ENCODE measurements around the gene GPN2.

GPN2 gene

GRCh38 chr1:26889551-26890466 lies at the start of gene GPN2:
Gene GPN2 (minus strand): TSS chr1:26890283. CDS start chr1:26890096, 187 bp downstream.
- peak; percentile 86 for DNase-seq

GRCh38 chr1:26938659-26939025 lies 48.6 kb upstream of the GPN2 start:
- no peak for DNase-seq

GRCh38 chr1:26938004-26938658 lies 48.0 kb upstream of the GPN2 start:
- DNase-seq: no peak

GRCh38 chr1:26936823-26937222 lies 46.7 kb upstream of the GPN2 start:
- no peak for DNase-seq

- no peak for DNase-seq
These were observed 42.4 kb upstream of the GPN2 start for GRCh38 chr1:26932531-26932930.

- no peak for DNase-seq
These were observed 33.6 kb upstream of the GPN2 start for GRCh38 chr1:26923711-26924110.

- no peak for DNase-seq
These were observed 32.8 kb upstream of the GPN2 start for GRCh38 chr1:26922901-26923300.

- DNase-seq: no peak
These were observed 32.3 kb upstream of the GPN2 start for GRCh38 chr1:26922431-26922729.

GRCh38 chr1:26921540-26922430 lies 31.7 kb upstream of the GPN2 start, which contains the start of gene NUDC:
Gene NUDC (plus strand): TSS chr1:26921743. CDS start chr1:26921849, 106 bp downstream.
- peak; percentile 98 for DNase-seq

GRCh38 chr1:26921126-26921539 lies 31.1 kb upstream of the GPN2 start:
- DNase-seq: no peak

- no peak for DNase-seq
These were observed 25.2 kb upstream of the GPN2 start for GRCh38 chr1:26915204-26915842.

- no peak for DNase-seq
These were observed 23.9 kb upstream of the GPN2 start, which contains the start of gene NR0B2 for GRCh38 chr1:26913754-26914619. Gene NR0B2 (minus strand): TSS chr1:26913975. CDS start chr1:26913940, 35 bp downstream.

- DNase-seq: no peak
These were observed 23.3 kb upstream of the GPN2 start for GRCh38 chr1:26913389-26913753.

GRCh38 chr1:26912147-26912490 lies 22.0 kb upstream of the GPN2 start:
- no peak for DNase-seq

- no peak for DNase-seq
These were observed 21.5 kb upstream of the GPN2 start for GRCh38 chr1:26911399-26912146.

GRCh38 chr1:26910343-26911160 lies 20.5 kb upstream of the GPN2 start:
- no peak for DNase-seq

GRCh38 chr1:26909951-26910342 lies 19.9 kb upstream of the GPN2 start:
- DNase-seq: no peak

GRCh38 chr1:26907071-26907917 lies 17.2 kb upstream of the GPN2 start:
- no peak for DNase-seq

Data from right hindlimb (tissue), 1 donor.